OCI-LY1 (cell line): ENCODE measurements around the gene JAKMIP1.

Source experiments
- H2AFZ ChIP-seq: fragments of 200-600 bp; sonication (generic), shearing (Covaris generic); 2 replicates; pipeline ENCODE4 v1.6.0; 2014; ENCODE audit warnings: antibody characterized with exemption, mild to moderate bottlenecking, low read length
- H3F3A ChIP-seq: fragments of 200-600 bp; sonication (generic), shearing (Covaris generic); 2 replicates; pipeline ENCODE4 v1.6.0; 2014; ENCODE audit warnings: mild to moderate bottlenecking, antibody characterized with exemption, low read length, moderate library complexity; ENCODE audit not compliant: insufficient read depth
- H3K27ac ChIP-seq: fragments of 200-600 bp; sonication (generic); 2 replicates; pipeline ENCODE4 v1.5.1; 2014; ENCODE audit warnings: low read length, mixed run types, mild to moderate bottlenecking, low read depth; ENCODE audit not compliant: poor library complexity, severe bottlenecking
- H3K27me3 ChIP-seq: fragments of 200-600 bp; sonication (generic); 2 replicates; pipeline ENCODE4 v1.6.0; 2014; ENCODE audit warnings: antibody characterized with exemption, mild to moderate bottlenecking, low read length, moderate library complexity; ENCODE audit not compliant: insufficient read depth
- H3K36me3 ChIP-seq: fragments of 200-600 bp; sonication (generic); 2 replicates; pipeline ENCODE4 v1.6.1; 2014; ENCODE audit warnings: mild to moderate bottlenecking, antibody characterized with exemption, low read length, moderate library complexity, mixed read lengths; ENCODE audit not compliant: insufficient read depth
- H3K4me1 ChIP-seq: fragments of 200-600 bp; sonication (generic); 2 replicates; pipeline ENCODE4 v1.5.1; 2014; ENCODE audit warnings: mild to moderate bottlenecking, low read length, moderate library complexity; ENCODE audit not compliant: insufficient read depth, severe bottlenecking
- H3K4me2 ChIP-seq: fragments of 200-600 bp; sonication (generic), shearing (Covaris generic); 2 replicates; pipeline ENCODE4 v1.6.1; 2014; ENCODE audit warnings: low read length
- H3K4me3 ChIP-seq: fragments of 200-600 bp; sonication (generic); 2 replicates; pipeline ENCODE4 v1.5.1; 2014; ENCODE audit warnings: low read length, low read depth, mild to moderate bottlenecking, mixed read lengths; ENCODE audit not compliant: poor library complexity, severe bottlenecking
- H3K79me2 ChIP-seq: fragments of 200-600 bp; shearing (Covaris generic); 2 replicates; pipeline ENCODE4 v1.6.1; 2016; ENCODE audit warnings: mixed run types, low read length, mixed read lengths; ENCODE audit not compliant: insufficient read depth
- H3K9ac ChIP-seq: fragments of 200-600 bp; sonication (generic), shearing (Covaris generic); 2 replicates; pipeline ENCODE4 v1.6.1; 2014; ENCODE audit warnings: mild to moderate bottlenecking, low read length, mixed read lengths
- H3K9me2 ChIP-seq: fragments of 200-600 bp; sonication (generic), shearing (Covaris generic); 2 replicates; pipeline ENCODE4 v1.6.1; 2014; ENCODE audit warnings: low read depth, mild to moderate bottlenecking, low read length, mixed read lengths
- H3K9me3 ChIP-seq: fragments of 200-600 bp; shearing (Covaris generic); 2 replicates; pipeline ENCODE4 v1.6.1; 2014; ENCODE audit warnings: low read length, mixed read lengths
- H4K20me1 ChIP-seq: fragments of 200-600 bp; sonication (generic), shearing (Covaris generic); 2 replicates; pipeline ENCODE4 v1.6.0; 2016; ENCODE audit warnings: mild to moderate bottlenecking, low read length; ENCODE audit not compliant: insufficient read depth
- EZH2 ChIP-seq: fragments of 200-600 bp; sonication (generic), shearing (Covaris generic); IDR thresholded peaks from 2 replicates; pipeline ENCODE4 v1.8.0; 2017; ENCODE audit warnings: borderline replicate concordance, mixed run types, mild to moderate bottlenecking, antibody characterized with exemption, low read length, moderate library complexity, mixed read lengths
- TF ChIP-seq, protein P1 (sequence below): fragments of 200-600 bp; sonication (generic), shearing (Covaris generic); IDR thresholded peaks from 2 replicates; pipeline ENCODE4 v1.5.1; 2017; ENCODE audit warnings: mild to moderate bottlenecking, antibody characterized with exemption, low read length, moderate library complexity, mixed read lengths

JAKMIP1 gene

DNA sequence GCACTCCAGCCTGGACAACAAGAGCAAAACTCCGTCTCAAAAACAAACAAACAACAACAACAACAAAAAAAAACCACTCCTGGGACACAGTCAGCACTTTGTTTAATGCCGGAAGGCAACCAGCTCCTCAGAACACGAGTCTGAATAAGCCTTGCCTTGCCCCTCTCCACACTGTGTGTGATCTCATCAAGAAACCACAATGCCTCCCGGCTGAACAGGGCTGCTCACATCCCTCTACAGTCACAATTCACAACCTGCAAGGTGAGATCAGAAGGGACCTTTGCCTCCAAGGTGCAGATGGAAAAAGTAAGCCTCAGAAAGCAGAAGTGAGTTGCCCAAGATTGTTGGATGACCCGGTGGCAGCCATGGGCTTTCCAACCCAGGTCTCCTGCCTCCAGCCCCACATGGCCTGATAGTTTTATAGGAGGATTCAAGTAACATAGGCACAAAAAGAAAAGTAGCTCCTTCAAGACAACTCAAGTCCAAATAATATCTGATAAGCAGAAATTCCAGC is 80.8 kb downstream of the JAKMIP1 start:
- Histone ChIP-seq H3K27ac (no peak overlapping the region), H3K36me3 (no peaks in the 10 kb centered on the region), H3K9ac (no peak overlapping the region), H3K4me1 (no peaks in the 10 kb centered on the region), H3K79me2 (no peaks in the 10 kb centered on the region), H3K27me3 (no peaks in the 10 kb centered on the region), H4K20me1 (no peaks in the 10 kb centered on the region), H3K4me3 (no peak overlapping the region), H3K9me2 (no peaks in the 10 kb centered on the region), H2AFZ (no peak overlapping the region), H3K4me2 (no peak overlapping the region), H3F3A (no peaks in the 10 kb centered on the region), H3K9me3 (no peaks in the 10 kb centered on the region)
- TF ChIP-seq, protein P1, sequence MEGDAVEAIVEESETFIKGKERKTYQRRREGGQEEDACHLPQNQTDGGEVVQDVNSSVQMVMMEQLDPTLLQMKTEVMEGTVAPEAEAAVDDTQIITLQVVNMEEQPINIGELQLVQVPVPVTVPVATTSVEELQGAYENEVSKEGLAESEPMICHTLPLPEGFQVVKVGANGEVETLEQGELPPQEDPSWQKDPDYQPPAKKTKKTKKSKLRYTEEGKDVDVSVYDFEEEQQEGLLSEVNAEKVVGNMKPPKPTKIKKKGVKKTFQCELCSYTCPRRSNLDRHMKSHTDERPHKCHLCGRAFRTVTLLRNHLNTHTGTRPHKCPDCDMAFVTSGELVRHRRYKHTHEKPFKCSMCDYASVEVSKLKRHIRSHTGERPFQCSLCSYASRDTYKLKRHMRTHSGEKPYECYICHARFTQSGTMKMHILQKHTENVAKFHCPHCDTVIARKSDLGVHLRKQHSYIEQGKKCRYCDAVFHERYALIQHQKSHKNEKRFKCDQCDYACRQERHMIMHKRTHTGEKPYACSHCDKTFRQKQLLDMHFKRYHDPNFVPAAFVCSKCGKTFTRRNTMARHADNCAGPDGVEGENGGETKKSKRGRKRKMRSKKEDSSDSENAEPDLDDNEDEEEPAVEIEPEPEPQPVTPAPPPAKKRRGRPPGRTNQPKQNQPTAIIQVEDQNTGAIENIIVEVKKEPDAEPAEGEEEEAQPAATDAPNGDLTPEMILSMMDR = no peak
- no peak for TF ChIP-seq EZH2

DNA sequence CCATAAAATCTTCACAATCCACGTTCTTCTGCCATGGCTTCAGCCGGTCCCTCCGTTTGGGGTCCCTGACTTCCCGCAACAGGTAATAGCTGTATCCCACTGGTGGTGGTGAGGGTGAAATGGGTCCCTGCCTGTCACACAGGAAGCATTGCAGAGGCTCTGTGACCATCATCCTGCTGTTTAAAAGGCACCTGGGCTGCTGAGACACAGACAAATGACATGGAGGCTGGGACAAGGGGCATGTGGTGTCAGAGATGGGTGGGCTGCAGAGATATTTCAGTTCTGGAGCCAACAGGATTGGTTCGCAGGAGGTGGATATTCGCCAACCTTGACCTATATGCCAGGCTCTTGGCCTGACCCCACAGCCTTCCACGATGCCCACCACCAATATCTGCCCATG is 82.1 kb downstream of the JAKMIP1 start:
- TF ChIP-seq EZH2 = no peak
- TF ChIP-seq, protein P1 = no peak
- H3K9me3 ChIP-seq = no peaks in the 10 kb centered on the region
- no peaks in the 10 kb centered on the region for H3K79me2 ChIP-seq
- no peak overlapping the region for H3K4me3 ChIP-seq
- H3K36me3 ChIP-seq = no peaks in the 10 kb centered on the region
- H3F3A ChIP-seq = no peaks in the 10 kb centered on the region
- H3K4me2 ChIP-seq = no peak overlapping the region
- H4K20me1 ChIP-seq = no peaks in the 10 kb centered on the region
- H2AFZ ChIP-seq = no peak overlapping the region
- H3K27me3 ChIP-seq = no peaks in the 10 kb centered on the region
- H3K9me2 ChIP-seq = no peaks in the 10 kb centered on the region
- no peak overlapping the region for H3K27ac ChIP-seq
- H3K9ac ChIP-seq = no peak overlapping the region
- no peaks in the 10 kb centered on the region for H3K4me1 ChIP-seq

DNA sequence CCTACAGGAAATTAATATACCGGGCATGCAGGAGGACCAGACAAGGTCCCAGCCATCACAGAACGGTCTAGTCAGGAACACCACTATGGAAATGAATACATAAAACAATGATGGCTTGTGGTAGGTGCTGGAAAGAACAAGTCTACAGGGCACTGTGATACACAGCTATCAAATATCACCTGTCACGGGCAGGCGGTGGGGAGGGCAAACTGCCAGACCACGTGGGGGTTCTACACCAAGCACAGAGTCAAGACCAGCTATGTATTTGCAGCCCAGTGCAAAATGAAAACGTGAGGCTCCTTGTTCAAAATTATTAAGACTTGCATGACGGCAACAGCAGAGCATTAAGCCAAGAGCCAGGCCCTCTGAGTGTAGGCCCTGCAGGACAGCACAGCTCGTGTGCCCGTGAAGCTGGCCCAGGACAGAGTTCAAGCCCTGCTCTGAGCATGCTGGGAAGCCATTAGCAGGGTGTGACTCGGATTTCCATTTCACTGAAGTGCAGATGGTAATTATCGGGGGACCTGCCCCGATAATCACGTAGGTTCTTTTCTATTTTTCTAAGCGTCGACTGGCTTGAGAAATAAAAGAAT is 83.6 kb downstream of the JAKMIP1 start:
- H3K4me1 ChIP-seq = no peaks in the 10 kb centered on the region
- no peak overlapping the region for H3K9ac ChIP-seq
- H3K4me2 ChIP-seq = no peak overlapping the region
- no peaks in the 10 kb centered on the region for H3K79me2 ChIP-seq
- H3K9me3 ChIP-seq = no peaks in the 10 kb centered on the region
- no peaks in the 10 kb centered on the region for H4K20me1 ChIP-seq
- H3K27ac ChIP-seq = no peak overlapping the region
- H3K4me3 ChIP-seq = no peak overlapping the region
- no peaks in the 10 kb centered on the region for H3K36me3 ChIP-seq
- TF ChIP-seq, protein P1 = no peak
- no peak for TF ChIP-seq EZH2
- H3K27me3 ChIP-seq = no peaks in the 10 kb centered on the region
- no peaks in the 10 kb centered on the region for H3F3A ChIP-seq
- H3K9me2 ChIP-seq = no peaks in the 10 kb centered on the region
- no peak overlapping the region for H2AFZ ChIP-seq
